Measurements from ENCODE around the gene RASL10B.

RASL10B gene

DNA sequence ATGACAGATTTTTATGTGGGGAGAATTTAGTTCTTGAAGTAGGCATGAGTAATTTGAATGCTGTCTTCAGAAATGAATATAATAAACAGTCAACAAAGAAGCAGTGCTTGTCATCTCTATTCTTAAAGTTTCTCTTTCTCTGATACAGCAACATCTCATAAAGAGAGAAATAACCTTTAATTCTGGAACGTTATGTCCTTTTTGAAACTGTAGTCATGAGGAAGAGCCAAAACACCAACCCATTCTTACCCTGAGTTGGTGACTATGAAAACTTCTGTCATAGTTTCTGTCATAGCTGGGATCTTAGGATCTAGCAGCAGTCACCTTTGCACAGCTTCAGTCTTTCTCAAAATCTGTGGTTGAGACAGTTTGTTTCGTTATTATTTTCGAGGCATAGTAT, 15.3 kb upstream of the RASL10B start:
- Histone ChIP-seq H3K4me3 (no peak overlapping the region), H3K27ac (no peak overlapping the region)

DNA sequence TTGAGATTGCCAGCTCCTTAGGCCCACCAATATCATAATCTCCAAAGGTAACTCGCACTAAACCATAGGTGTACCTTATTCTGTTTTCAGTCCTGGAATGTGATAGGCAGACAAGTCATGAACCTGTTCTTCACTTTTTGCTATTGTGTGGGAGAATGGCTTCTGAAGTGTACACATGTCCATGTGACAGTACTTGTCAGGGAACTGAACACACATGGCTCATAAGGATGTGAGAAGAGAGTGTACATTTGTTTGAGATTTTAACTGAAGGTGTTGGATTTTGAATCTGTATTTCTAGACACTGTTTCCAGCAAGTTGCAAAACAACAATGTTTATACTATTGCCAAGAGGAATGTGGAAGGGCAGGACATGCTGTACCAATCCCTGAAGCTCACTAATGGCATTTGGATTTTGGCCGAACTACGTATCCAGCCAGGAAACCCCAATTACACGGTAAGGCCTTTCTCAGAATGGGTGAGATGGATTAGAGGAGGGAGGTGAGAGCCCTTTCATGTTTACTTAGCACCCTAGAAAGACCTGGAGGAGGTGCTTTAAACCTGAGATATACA, 14.5 kb upstream of the RASL10B start:
- H3K4me3 ChIP-seq, result no peak overlapping the region
- no peak overlapping the region for H3K27ac ChIP-seq

- Histone ChIP-seq H3K4me3 (no peak overlapping the region), H3K27ac (no peak overlapping the region)
These were observed 14.0 kb upstream of the RASL10B start for GRCh38 chr17:35717475-35717874.

DNA sequence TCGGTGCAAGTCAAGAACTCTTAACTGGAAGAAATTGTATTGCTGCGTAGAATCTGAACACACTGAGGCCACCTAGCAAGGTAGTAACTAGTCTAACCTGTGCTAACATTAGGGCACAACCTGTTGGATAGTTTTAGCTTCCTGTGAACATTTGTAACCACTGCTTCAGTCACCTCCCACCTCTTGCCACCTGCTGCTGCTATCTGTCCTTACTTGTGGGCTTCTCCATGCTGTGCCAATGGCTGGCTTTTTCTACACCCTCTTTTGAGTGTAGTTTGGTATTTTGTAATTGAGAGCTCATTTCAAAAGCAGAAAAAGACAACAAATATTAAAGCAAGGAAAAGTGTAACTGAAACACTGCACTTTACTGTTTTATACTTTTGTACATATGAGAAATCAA, 7.7 kb upstream of the RASL10B start:
- Histone ChIP-seq H3K4me3 (no peak overlapping the region), H3K27ac (no peak overlapping the region)

- Histone ChIP-seq H3K27ac (no peak overlapping the region), H3K4me3 (no peak overlapping the region)
These were observed 6.4 kb upstream of the RASL10B start for GRCh38 chr17:35725058-35725457.

GRCh38 chr17:35725802-35726126, 5.7 kb upstream of the RASL10B start:
- Histone ChIP-seq H3K4me3 (no peak overlapping the region), H3K27ac (no peak overlapping the region)

GRCh38 chr17:35726127-35726952, 5.1 kb upstream of the RASL10B start:
- no peak overlapping the region for H3K27ac ChIP-seq
- H3K4me3 ChIP-seq, result no peak overlapping the region

DNA sequence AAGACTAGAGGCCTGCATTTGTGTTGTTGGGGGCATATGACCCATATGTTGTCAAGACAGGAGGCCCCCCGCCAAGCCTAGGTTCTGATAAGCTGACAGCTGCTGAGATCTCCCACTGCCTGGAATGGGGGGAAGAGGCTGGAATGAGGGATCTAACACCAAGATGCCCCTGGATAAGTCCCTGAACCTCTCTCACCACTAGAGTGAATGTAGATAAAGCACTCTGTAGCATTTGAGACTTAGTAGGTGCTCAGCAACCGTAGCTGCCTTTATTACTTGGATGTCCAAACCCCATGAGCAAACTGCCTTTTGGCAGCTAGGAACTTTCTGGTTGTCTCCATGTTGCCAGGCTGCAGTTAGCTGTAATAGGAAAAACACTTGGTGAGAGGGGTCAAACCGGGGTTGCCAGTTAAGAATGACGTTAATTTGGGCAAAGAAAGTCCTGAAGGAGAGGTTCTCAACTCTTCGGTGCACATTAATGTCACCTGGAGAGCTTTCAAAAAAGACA, 4.4 kb upstream of the RASL10B start:
- H3K27ac ChIP-seq, result no peak overlapping the region

DNA sequence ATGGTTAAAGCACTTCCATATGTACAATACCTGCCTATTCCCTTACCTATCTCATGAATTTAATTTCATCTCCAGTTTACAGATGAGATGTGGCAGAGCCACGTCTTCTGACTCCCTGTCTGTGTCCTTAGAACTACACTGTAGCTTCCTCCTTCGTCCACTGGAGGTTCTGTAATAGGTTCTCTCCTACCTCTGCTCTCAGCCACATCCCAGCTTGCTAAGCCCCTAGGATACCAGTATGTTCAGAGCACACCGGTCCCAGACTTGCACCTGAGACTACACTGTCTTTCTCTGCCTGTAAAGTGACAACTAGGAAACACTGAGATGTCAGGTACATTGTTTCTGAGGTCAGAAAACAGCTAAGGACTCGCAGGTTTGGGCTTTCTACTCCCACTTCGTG, 3.8 kb upstream of the RASL10B start:
- H3K4me3 ChIP-seq, result no peak overlapping the region
- no peak overlapping the region for H3K27ac ChIP-seq

More for the DNA sequence above, 4.4 kb upstream of the RASL10B start:
- no peak overlapping the region for H3K4me3 ChIP-seq

- no peak overlapping the region for H3K27ac ChIP-seq
- H3K4me3 ChIP-seq, result no peak overlapping the region
These were observed 2.9 kb upstream of the RASL10B start for GRCh38 chr17:35728551-35728950.

GRCh38 chr17:35729405-35729833, 2.0 kb upstream of the RASL10B start:
- H3K27ac ChIP-seq, result no peak overlapping the region

GRCh38 chr17:35730400-35731005, 936 bp upstream of the RASL10B start:
- Histone ChIP-seq H3K27ac (no peak overlapping the region), H3K4me3 (no peak overlapping the region)

More at GRCh38 chr17:35729405-35729833, 2.0 kb upstream of the RASL10B start:
- H3K4me3 ChIP-seq, result no peak overlapping the region

DNA sequence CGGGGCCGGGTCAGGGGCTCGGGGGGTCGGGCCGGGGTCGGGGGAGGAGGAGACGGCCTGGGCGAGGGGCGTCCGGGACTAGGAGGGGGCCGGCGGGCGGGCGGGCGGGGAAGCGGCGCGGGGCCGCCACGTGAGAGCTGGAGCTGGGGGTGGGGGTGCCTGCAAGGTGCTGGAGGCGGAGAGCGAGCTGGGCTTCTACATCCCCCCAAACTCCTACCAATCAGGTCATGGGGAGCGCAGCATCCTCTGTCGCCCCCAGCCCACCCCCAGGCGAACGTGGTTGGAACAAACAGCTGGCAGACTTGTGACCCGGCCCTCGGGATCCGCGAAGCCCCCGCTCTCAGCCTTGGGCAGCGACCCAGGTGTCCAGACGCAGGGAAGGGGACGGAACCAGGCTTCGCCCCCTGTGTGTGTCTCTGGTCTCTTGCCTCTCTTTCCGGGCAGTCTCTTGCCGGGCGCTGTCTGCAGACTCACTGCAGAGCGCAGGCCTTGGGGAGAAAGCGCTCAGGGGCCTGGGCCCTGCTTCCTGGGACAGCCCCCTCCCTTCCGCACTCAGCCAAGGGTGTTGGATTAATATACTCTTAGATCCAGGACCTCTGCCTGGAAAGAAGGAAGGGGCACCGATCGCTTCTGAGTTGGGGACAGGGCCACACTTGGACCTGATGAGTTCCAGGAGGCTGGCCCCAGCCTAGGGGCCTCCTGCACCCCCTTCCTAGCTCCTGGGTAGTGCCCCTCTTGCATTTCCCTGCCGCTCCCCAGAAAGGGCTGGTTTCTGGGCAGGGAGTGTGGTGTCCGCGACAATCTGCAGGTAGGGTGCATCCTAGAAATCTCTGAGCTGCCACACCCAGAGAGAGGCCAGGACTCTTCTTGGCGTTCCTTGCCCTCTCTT, 722 bp downstream of the RASL10B start:
- Histone ChIP-seq H3K27ac (peak overlapping the region in 7 of 21 experiments; percentile 23 to 77 (median 39)), H3K4me3 (peak overlapping the region; percentile 40 to 60 (median 46))

- Histone ChIP-seq H3K27ac (no peak overlapping the region), H3K4me3 (no peak overlapping the region)
These were observed 1.3 kb downstream of the RASL10B start for GRCh38 chr17:35732806-35733136.

DNA sequence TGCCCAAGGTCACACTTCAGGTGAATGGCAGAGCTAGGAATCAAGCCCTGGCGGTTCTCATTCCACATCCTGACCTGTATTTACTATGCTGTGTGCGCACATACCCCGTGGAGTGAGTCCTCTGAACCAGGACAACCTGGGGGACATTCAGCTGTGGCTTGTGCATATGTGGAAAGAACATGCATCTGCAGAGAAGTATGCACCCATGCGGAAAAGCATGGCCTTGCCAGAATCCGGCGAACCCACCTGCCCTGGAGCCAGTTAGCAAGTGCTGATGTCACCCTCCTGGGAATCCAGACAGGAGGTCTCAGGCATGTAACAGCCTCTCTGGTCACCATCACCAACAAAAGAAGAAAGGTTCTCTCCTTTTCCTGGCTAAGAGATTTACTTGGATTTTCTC, 1.9 kb downstream of the RASL10B start:
- H3K4me3 ChIP-seq, result no peak overlapping the region
- H3K27ac ChIP-seq, result no peak overlapping the region

DNA sequence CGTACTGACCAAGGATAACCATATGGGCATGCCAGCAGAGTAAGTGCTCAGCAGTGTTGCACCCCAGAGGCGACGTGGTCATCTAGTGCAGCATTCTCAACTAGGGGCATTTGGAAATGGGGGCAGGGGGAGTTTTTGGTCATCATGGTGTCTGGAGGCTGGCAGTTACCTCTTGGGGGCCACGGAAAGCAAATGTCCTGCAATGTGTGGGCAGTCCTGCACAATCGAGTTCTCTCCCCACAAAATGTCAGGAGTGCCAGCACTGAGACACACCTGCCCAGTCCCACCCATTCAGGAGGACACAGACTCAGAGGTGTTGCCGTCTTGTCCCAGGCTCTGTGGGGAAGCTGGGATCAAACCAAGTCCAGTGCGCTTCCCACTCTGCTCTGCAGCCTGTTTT, 3.0 kb downstream of the RASL10B start:
- Histone ChIP-seq H3K27ac (no peak overlapping the region), H3K4me3 (no peak overlapping the region)

DNA sequence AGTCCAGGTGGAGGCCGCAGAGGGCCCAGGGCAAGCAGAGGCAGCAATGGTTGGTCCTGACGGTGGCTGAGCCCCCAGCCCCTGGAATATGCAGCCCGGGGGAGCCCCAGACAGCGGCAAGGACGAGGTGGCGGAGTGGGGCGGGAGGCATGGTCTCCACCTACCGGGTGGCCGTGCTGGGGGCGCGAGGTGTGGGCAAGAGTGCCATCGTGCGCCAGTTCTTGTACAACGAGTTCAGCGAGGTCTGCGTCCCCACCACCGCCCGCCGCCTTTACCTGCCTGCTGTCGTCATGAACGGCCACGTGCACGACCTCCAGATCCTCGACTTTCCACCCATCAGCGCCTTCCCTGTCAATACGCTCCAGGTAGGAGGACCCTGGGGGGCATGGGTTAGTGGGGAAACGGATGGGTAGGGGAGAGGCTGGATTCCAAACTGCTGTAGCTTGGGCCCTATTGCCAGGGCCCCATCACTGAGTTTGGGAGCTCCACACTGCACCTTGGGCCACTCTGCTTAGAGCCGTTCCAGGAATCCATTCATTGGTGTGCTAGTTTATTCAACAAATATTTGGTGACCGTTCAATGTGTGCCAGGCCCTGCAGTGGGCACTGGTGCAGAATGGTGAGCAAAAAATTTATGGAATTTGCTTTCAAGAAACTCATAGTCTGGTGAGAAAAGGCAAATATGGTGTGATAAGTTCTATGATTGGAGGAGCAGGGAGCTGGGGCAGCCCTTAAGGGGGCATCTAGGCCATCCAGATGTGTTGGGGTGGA, 3.8 kb downstream of the RASL10B start:
- H3K27ac ChIP-seq, result no peak overlapping the region
- no peak overlapping the region for H3K4me3 ChIP-seq

GRCh38 chr17:35736236-35736635, 4.8 kb downstream of the RASL10B start:
- Histone ChIP-seq H3K27ac (no peak overlapping the region), H3K4me3 (no peak overlapping the region)

DNA sequence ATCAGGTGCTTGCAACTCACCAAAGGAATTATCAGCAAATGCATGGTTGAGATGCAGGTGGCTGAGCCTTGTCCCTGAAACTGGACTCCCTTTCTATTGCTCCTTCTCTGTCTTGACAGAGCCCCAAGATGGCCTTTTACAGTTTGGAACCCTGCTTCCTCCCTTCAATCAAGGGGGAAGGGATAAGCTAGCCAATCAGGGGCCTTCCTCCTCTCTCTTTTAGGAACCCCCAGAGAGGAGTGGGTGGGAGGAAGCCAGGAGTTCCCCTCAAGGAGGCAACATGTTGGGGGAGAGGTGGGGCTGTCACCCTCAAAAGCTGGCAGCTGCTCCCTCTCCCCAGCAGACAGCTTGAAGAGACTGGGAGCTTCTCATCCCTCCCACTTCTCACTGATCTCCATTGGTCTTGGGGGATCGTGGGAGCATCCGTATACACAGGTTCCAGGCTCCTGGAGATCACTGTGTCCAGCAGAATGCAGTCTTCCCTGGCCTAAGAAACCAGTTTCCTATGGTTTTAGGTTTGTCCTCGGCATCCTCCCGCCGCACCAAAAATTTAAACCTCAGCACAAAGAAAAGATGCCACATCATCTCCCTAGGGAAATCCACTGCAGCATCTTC, 7.2 kb downstream of the RASL10B start:
- no peak overlapping the region for H3K4me3 ChIP-seq
- no peak overlapping the region for H3K27ac ChIP-seq
